GM18520 (cell line): ENCODE results near the gene PCDH9.
A peak's percentile ranks its signal among the peaks of the same experiment; 100 is the strongest.

ENCODE experiments used
- ATAC-seq: cut with Tn5 transposase; IDR thresholded peaks from one replicate; pipeline ENCODE4 v1.9.1; 2021; ENCODE audit not compliant: unreplicated experiment

PCDH9 gene

GRCh38 chr13:67226696-67227095 is 3.4 kb downstream of the PCDH9 start:
- no peak for ATAC-seq

DNA sequence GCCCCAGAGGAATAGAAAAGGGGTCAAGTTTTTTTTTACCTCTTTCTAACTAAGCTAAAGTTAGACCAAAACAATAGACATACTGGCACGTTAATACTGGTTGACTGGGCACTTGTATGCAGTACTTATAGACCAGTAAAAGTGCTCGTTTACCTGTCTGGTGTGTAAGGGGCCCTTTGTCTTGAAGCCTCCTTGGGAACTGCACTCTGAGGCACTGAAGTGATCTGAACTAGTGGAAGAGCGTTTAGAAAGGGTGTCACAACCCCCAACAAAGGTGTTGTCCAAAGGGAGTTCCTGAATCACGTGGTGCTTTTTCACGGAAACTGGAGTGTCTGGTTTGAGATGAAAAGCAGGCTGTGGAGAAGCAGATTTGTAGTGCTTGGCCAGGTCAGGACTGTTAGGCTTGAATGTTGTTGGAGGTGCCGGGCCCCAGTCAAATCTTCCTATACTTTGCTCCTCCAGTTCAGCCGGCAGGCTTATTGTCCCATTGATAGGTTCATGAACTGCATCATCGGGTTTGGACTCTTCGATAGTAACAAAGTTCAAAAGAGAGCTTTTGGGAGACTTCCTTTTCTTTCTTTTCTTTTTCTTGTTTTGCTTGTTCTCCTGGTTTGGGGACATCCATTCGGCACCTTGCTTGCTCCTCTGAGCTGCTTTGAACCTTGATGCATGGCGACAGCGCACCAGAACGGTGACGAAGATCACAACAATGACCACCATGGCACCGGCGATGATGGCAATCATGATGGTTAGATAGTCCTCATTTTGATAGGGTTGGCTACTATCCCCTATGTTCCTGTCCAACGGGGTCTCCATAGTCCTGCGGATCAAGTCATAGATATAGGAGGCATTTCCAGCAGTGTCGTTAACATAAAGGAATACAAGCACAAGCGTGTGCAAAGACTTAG is 4.6 kb downstream of the PCDH9 start:
- ATAC-seq = no peak

DNA sequence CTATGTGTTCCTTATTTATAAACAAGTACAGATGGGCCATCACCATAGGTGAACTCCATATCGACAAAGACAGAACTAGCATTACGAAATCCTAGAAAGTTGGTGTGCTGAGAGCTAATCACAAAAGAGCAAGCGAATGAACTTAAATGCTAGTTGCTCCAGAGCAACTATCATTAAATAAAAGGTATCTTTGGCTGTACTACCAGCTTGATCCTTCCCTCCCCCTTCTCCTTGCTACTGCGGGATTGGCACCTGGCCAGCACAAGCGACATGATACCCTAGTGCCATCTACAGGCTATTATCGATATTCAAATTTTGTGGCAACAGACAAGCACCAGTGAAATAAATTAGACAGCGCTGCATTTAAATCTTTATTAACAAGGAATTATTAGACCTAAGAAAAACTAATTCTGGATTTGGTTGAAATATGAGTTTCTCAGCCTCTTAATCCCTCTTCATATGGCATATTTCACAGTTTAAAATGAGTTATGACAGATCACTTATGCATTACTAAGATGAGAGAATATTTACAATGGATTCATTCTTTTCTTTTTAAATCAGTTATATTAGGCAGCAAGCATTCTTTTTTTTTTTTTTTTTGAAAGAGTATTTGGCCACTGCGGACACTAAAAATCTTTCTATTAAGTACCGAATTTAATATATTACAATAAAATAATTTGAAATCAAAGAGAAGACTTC is 5.8 kb downstream of the PCDH9 start:
- ATAC-seq = peak; percentile 53

- no peak for ATAC-seq
These were observed 6.4 kb downstream of the PCDH9 start for GRCh38 chr13:67223742-67224141.

- ATAC-seq = no peak
These were observed 7.1 kb downstream of the PCDH9 start for GRCh38 chr13:67223024-67223423.

DNA sequence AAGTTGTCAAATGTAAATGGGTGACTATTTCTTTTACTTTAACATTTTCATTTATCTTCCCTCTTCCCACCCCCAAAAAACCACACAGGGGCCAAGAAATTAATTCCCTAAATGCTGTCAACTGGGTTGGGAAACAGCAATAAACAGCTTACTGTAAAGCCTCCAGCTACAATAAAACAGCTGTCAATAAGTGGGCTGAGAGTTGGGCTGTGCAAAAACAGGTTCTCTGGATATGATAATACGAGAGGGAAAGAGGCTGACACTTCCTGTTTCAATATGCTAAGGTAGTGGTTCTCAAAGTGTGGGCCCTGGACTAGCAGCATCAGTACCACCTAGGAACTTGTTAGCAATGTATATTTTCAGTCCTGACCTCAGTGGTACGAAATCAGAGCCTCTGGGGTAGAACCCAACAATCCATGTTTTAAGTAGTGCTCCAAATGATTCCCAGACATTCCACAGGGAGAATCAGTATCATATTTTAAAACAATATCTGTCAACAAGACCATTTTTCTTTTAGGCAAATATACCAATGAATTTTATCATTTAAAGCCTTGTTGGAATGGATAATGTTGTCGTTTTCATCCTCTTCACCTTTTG is 8.4 kb downstream of the PCDH9 start:
- ATAC-seq = peak; percentile 69

GRCh38 chr13:67219113-67219512 is 11.0 kb downstream of the PCDH9 start:
- ATAC-seq = no peak

GRCh38 chr13:67217880-67218279 is 12.3 kb downstream of the PCDH9 start:
- no peak for ATAC-seq

- no peak for ATAC-seq
These were observed 13.3 kb downstream of the PCDH9 start for GRCh38 chr13:67216864-67217263.

GRCh38 chr13:67210208-67210607 is 19.9 kb downstream of the PCDH9 start:
- no peak for ATAC-seq

DNA sequence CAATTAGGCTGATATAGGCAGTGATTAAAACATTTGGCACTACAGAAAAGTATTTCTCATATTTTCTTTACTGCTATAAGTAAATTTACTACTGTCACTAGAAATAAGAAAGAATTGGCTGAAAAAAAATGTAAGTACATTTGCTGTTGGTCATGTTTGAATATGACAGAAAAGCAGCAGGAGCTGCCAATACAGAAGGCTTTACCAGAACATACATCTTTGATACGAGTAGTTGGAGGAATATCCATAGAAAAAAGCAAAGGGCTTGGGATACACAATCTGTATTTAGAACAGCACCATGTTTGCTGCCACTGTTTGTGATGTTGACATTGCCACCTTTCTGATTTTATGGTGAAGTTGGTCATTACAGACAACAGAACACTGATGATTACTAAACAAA is 21.6 kb downstream of the PCDH9 start:
- ATAC-seq = no peak

- no peak for ATAC-seq
These were observed 25.4 kb downstream of the PCDH9 start for GRCh38 chr13:67204764-67205163.

- no peak for ATAC-seq
These were observed 29.5 kb downstream of the PCDH9 start for GRCh38 chr13:67200605-67201004.

DNA sequence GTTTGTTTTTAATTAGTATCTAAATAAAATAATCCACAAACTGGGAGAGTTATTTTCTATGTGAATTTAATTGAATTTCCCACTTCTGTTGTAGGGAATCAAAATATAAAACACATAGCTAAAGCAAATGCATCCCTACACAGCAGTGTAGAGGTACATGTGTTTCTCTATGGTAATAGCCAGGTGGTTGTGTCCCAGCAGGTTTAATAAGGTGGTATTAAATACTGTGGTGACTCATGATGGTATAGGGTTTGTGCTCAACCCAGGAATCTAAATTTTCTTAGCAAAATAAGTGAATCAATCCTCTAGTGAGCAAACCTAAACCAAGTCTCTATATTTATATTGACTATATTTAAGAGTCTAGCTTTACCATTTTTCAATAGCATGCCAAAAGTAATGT is 30.0 kb downstream of the PCDH9 start:
- no peak for ATAC-seq

GRCh38 chr13:67197704-67198103 is 32.4 kb downstream of the PCDH9 start:
- ATAC-seq = no peak

DNA sequence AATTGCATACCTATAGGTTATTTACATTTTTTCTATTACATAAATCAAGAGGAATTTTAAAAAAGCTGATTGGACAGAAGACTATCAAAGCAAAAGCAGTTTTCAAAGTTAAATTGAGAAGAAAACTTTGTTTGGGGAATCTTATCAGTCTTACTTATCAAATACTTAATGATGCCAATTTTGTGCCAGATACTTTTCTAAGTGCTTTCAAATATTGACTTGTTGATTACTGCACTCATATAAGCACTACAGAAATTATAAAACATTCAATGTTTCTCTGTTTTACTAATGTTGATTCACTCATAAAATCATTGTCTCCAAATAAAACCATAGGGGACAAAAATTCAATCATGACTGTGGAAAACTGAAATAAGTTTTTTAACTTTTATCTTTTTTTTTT is 36.2 kb downstream of the PCDH9 start:
- ATAC-seq = no peak

- no peak for ATAC-seq
These were observed 37.4 kb downstream of the PCDH9 start for GRCh38 chr13:67192751-67193150.

DNA sequence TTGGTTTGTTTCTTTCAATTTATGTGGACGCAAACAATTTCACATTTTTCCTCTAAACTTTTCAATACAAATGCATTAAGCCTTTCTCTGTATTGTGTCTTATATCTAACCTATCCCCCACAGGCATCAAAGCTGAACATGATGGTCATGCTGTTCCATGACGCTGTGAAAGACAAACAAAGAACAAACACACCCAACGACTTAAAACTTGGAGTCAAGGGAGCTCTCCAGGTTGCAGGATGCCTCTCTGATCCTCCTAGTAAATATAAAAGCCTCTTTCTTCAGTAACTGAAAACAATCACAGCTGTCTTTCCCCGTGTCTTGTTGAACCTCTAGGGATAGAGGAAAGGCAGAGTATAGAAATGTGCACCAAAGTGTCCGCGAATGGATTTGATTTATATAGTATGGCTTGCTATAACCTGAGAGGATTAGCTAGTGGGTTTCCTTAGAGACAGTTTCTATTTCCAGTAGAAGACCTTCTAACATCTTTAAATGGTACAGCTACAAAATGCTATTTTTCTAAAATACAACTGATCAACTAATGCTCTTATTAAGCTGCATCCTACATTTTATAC is 43.1 kb downstream of the PCDH9 start:
- ATAC-seq = no peak

- ATAC-seq = no peak
These were observed 45.9 kb downstream of the PCDH9 start for GRCh38 chr13:67184247-67184646.

DNA sequence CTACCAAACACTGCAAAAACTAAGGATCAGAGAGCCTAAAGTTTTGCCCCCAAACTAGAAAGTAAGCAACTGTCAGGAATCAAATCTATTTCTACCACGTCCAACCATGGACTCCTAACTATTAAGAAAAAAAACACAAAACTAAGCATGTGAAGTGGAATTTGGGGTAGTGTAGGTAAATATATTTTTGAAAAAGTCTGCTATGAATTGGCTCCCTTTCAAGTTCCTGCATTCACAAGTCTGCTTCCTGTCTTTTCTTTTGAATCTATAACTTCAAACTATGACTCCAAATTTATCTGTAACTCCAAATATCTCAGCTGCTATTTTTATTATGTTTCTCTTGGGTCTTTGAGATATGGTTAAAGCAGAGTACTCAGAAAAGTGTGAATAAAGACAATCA is 47.0 kb downstream of the PCDH9 start:
- ATAC-seq = no peak

DNA sequence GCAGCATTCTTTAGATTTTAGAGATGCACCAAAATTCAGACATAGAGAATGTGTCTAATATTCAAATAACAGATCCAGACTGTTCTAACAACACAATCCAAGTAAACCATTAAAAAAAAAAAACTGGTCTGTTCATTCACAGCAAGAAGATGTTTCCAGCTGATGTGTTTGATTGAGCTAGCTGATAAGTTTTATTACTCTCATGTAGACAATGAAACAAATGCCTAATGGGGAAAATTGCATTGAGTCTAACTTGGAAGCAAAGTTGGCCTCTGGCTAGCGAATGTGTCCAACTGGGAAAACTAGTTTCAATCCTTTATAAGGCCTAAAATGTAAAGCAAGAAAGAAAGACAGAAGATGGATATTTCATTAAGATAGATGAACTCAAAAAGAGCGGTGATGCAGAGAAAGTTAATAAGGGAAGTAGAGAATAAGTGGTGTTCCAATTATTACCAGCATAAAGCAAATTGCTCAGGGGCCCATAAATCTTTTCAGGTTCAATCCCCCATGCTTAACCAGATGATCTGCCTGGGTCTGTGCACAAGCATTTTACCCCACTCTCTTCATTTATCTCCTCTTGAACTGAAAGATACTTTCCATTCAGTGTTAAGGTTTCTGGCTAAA is 54.2 kb downstream of the PCDH9 start:
- no peak for ATAC-seq
